ENCODE results near the gene ERO1B.
"Not testable (repeated sequence)": the region's sequence is repeated elsewhere in the genome, so short reads cannot be mapped to it uniquely, and the experiment has no call there.

ERO1B gene

GRCh38 chr1:236321101-236321500 is 39.3 kb upstream of the ERO1B start:
- Histone ChIP-seq H3K27me3 (replicated peaks; ENCODE audit: control insufficient read depth, insufficient read depth, low read length) (no peaks in the 10 kb centered on the region), H3K4me3 (replicated peaks; ENCODE audit: low read depth, low read length) (no peak overlapping the region), H3K36me3 (ENCODE audit: control insufficient read depth, insufficient read depth, low read length) (no peaks in the 10 kb centered on the region)
- no peak for DNase-seq (ENCODE audit: extremely low read depth, insufficient read length)
- TF ChIP-seq, protein P1, sequence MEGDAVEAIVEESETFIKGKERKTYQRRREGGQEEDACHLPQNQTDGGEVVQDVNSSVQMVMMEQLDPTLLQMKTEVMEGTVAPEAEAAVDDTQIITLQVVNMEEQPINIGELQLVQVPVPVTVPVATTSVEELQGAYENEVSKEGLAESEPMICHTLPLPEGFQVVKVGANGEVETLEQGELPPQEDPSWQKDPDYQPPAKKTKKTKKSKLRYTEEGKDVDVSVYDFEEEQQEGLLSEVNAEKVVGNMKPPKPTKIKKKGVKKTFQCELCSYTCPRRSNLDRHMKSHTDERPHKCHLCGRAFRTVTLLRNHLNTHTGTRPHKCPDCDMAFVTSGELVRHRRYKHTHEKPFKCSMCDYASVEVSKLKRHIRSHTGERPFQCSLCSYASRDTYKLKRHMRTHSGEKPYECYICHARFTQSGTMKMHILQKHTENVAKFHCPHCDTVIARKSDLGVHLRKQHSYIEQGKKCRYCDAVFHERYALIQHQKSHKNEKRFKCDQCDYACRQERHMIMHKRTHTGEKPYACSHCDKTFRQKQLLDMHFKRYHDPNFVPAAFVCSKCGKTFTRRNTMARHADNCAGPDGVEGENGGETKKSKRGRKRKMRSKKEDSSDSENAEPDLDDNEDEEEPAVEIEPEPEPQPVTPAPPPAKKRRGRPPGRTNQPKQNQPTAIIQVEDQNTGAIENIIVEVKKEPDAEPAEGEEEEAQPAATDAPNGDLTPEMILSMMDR (IDR thresholded peaks at IDR 0.05; ENCODE audit: insufficient read depth, low read length, poor library complexity, severe bottlenecking) = no peak

DNA sequence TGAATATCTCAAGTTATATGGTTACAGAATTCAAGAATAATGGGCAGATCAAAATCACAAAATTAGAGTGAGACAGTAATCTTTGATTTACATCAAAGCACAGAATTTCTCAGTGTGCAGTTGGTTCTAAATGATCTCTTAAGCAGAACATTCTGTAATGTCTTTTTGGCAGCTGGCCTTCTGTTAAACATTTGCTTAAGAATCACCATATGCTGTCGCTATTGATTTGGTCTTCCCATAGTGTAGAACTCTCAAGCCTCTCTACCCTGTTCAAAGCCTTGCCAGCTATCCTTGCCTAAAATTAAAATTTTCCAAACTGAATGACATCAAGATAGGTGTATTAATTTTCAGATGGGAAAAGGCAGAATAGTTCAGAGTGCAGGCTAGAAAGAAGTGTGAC is 38.9 kb upstream of the ERO1B start:
- Histone ChIP-seq H3K36me3 (ENCODE audit: control insufficient read depth, insufficient read depth, low read length) (no peaks in the 10 kb centered on the region), H3K27me3 (replicated peaks; ENCODE audit: control insufficient read depth, insufficient read depth, low read length) (no peaks in the 10 kb centered on the region), H3K4me3 (replicated peaks; ENCODE audit: low read depth, low read length) (no peak overlapping the region)
- no peak for DNase-seq (ENCODE audit: extremely low read depth, insufficient read length)
- TF ChIP-seq, protein P1 (IDR thresholded peaks at IDR 0.05; ENCODE audit: insufficient read depth, low read length, poor library complexity, severe bottlenecking) = no peak

- no peak overlapping the region for H3K4me3 ChIP-seq (replicated peaks; ENCODE audit: low read depth, low read length)
- H3K27me3 ChIP-seq (replicated peaks; ENCODE audit: control insufficient read depth, insufficient read depth, low read length) = no peaks in the 10 kb centered on the region
- DNase-seq (ENCODE audit: extremely low read depth, insufficient read length) = no peak
- no peaks in the 10 kb centered on the region for H3K36me3 ChIP-seq (ENCODE audit: control insufficient read depth, insufficient read depth, low read length)
- TF ChIP-seq, protein P1 (IDR thresholded peaks at IDR 0.05; ENCODE audit: insufficient read depth, low read length, poor library complexity, severe bottlenecking) = no peak
These were observed 38.5 kb upstream of the ERO1B start for GRCh38 chr1:236320214-236320613.

- TF ChIP-seq, protein P1 (IDR thresholded peaks at IDR 0.05; ENCODE audit: insufficient read depth, low read length, poor library complexity, severe bottlenecking) = no peak
- H3K36me3 ChIP-seq (ENCODE audit: control insufficient read depth, insufficient read depth, low read length) = no peaks in the 10 kb centered on the region
- no peak overlapping the region for H3K4me3 ChIP-seq (replicated peaks; ENCODE audit: low read depth, low read length)
- no peak for DNase-seq (ENCODE audit: extremely low read depth, insufficient read length)
- no peaks in the 10 kb centered on the region for H3K27me3 ChIP-seq (replicated peaks; ENCODE audit: control insufficient read depth, insufficient read depth, low read length)
These were observed 34.7 kb upstream of the ERO1B start for GRCh38 chr1:236316437-236316836.

- TF ChIP-seq, protein P1 (IDR thresholded peaks at IDR 0.05; ENCODE audit: insufficient read depth, low read length, poor library complexity, severe bottlenecking) = no peak
- Histone ChIP-seq H3K27me3 (replicated peaks; ENCODE audit: control insufficient read depth, insufficient read depth, low read length) (no peaks in the 10 kb centered on the region), H3K4me3 (replicated peaks; ENCODE audit: low read depth, low read length) (no peak overlapping the region), H3K36me3 (ENCODE audit: control insufficient read depth, insufficient read depth, low read length) (no peaks in the 10 kb centered on the region)
- DNase-seq (ENCODE audit: extremely low read depth, insufficient read length) = no peak
These were observed 33.8 kb upstream of the ERO1B start for GRCh38 chr1:236315518-236315917.

- H3K27me3 ChIP-seq (replicated peaks; ENCODE audit: control insufficient read depth, insufficient read depth, low read length) = no peaks in the 10 kb centered on the region
- TF ChIP-seq, protein P1 (IDR thresholded peaks at IDR 0.05; ENCODE audit: insufficient read depth, low read length, poor library complexity, severe bottlenecking) = no peak
- no peaks in the 10 kb centered on the region for H3K36me3 ChIP-seq (ENCODE audit: control insufficient read depth, insufficient read depth, low read length)
- no peak overlapping the region for H3K4me3 ChIP-seq (replicated peaks; ENCODE audit: low read depth, low read length)
- no peak for DNase-seq (ENCODE audit: extremely low read depth, insufficient read length)
These were observed 33.3 kb upstream of the ERO1B start for GRCh38 chr1:236315092-236315491.

DNA sequence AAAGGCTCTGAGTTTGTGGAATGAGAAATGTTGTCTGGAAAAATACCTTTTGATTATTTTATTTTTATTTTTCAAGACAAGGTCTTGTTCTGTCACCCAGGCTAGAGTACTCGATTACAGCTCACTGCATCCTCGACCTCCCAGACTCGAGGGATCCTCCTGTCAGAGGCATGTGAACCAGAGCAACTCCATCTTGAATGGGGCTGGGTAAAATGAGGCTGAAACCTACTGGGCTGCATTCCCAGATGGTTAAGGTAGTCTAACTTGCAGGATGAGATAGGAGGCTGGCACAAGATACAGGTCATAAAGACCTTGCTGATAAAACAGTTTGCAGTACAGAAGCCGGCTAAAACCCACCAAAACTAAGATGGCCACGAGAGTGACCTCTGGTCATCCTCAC is 32.3 kb upstream of the ERO1B start:
- DNase-seq (ENCODE audit: extremely low read depth, insufficient read length); H3K27me3 ChIP-seq (replicated peaks; ENCODE audit: control insufficient read depth, insufficient read depth, low read length); H3K4me3 ChIP-seq (replicated peaks; ENCODE audit: low read depth, low read length); H3K36me3 ChIP-seq (ENCODE audit: control insufficient read depth, insufficient read depth, low read length): not testable (repeated sequence)
